ENCODE data around the gene FAM50A. TPM values are rescaled to one million over a fixed set of nuclear protein-coding genes. Genes with fewer than 3 reads are reported as not detected.

The FAM50A gene
- total and polyA plus RNA-seq, 4 donors = 17.9 to 94.8 (median 64.8) TPM

Small RNAs within 50 kb of the gene (small RNA-seq; reads per million reads assigned to genes)
- gene MIR6858 (ENCODE audit: low replicate concordance) (0.16 reads per million), gene RN7SL697P (ENCODE audit: low replicate concordance) (not detected), gene SNORA70 (ENCODE audit: low replicate concordance) (not detected)

Other genes starting within 250 kb of the FAM50A start
- gene OPN1MW2, start 224.4 kb upstream of the FAM50A start, total RNA-seq = not detected
- not detected for gene OPN1MW2, start 224.4 kb upstream of the FAM50A start, polyA plus RNA-seq (ENCODE audit: insufficient read length in 2 of 2)
- not detected for gene OPN1MW3, start 186.6 kb upstream of the FAM50A start, total RNA-seq
- not detected for gene OPN1MW3, start 186.6 kb upstream of the FAM50A start, polyA plus RNA-seq (ENCODE audit: insufficient read length in 2 of 2)
- gene TEX28, start 149.0 kb upstream of the FAM50A start, total RNA-seq = not detected
- gene TEX28, start 149.0 kb upstream of the FAM50A start, polyA plus RNA-seq (ENCODE audit: insufficient read length in 2 of 2) = not detected
- gene TKTL1, start 148.3 kb upstream of the FAM50A start, total RNA-seq = 10 to 100 TPM in 1 of 2 donors, 1 to 10 TPM in 1; 1.9 to 14.1 TPM
- gene TKTL1, start 148.3 kb upstream of the FAM50A start, polyA plus RNA-seq (ENCODE audit: insufficient read length in 2 of 2) = 10 to 100 TPM; 17.7 to 22.6 TPM
- 100 to 1,000 TPM; 187 to 384 TPM for gene FLNA, start 69.5 kb upstream of the FAM50A start, total RNA-seq
- gene FLNA, start 69.5 kb upstream of the FAM50A start, polyA plus RNA-seq (ENCODE audit: insufficient read length in 2 of 2) = 100 to 1,000 TPM; 203 to 271 TPM
- 10 to 100 TPM; 14.1 to 19.5 TPM for gene EMD, start 64.8 kb upstream of the FAM50A start, total RNA-seq
- gene EMD, start 64.8 kb upstream of the FAM50A start, polyA plus RNA-seq (ENCODE audit: insufficient read length in 2 of 2) = 10 to 100 TPM; 84.4 to 88.1 TPM
- 1,000 to 10,000 TPM; 1,775 to 3,365 TPM for gene RPL10, start 45.8 kb upstream of the FAM50A start, total RNA-seq
- gene RPL10, start 45.8 kb upstream of the FAM50A start, polyA plus RNA-seq (ENCODE audit: insufficient read length in 2 of 2) = 1,000 to 10,000 TPM; 2,002 to 2,049 TPM
- 10 to 100 TPM; 13.4 to 24.6 TPM for gene DNASE1L1, start 34.9 kb upstream of the FAM50A start, total RNA-seq
- gene DNASE1L1, start 34.9 kb upstream of the FAM50A start, polyA plus RNA-seq (ENCODE audit: insufficient read length in 2 of 2) = 10 to 100 TPM in 1 of 2 donors, 1 to 10 TPM in 1; 9.9 to 16.4 TPM
- gene TAFAZZIN, start 32.6 kb upstream of the FAM50A start, total RNA-seq = 10 to 100 TPM; 12.2 to 30.0 TPM
- 10 to 100 TPM; 48.4 to 65.3 TPM for gene TAFAZZIN, start 32.6 kb upstream of the FAM50A start, polyA plus RNA-seq (ENCODE audit: insufficient read length in 2 of 2)
- gene ATP6AP1, start 15.5 kb upstream of the FAM50A start, total RNA-seq = 10 to 100 TPM; 62.8 to 86.8 TPM
- 100 to 1,000 TPM; 196 to 208 TPM for gene ATP6AP1, start 15.5 kb upstream of the FAM50A start, polyA plus RNA-seq (ENCODE audit: insufficient read length in 2 of 2)
- gene GDI1, start 7.0 kb upstream of the FAM50A start, total RNA-seq = 100 to 1,000 TPM; 185 to 194 TPM
- gene GDI1, start 7.0 kb upstream of the FAM50A start, polyA plus RNA-seq (ENCODE audit: insufficient read length in 2 of 2) = 100 to 1,000 TPM; 674 to 688 TPM
- gene PLXNA3, start 14.1 kb downstream of the FAM50A start, total RNA-seq = 10 to 100 TPM; 13.3 to 22.5 TPM
- gene PLXNA3, start 14.1 kb downstream of the FAM50A start, polyA plus RNA-seq (ENCODE audit: insufficient read length in 2 of 2) = 100 to 1,000 TPM in 1 of 2 donors, 10 to 100 TPM in 1; 95.0 to 127 TPM
- 10 to 100 TPM; 10.0 to 38.5 TPM for gene LAGE3, start 35.1 kb downstream of the FAM50A start, total RNA-seq
- gene LAGE3, start 35.1 kb downstream of the FAM50A start, polyA plus RNA-seq (ENCODE audit: insufficient read length in 2 of 2) = 10 to 100 TPM; 43.7 to 46.2 TPM
- 10 to 100 TPM; 29.6 to 32.1 TPM for gene UBL4A, start 42.5 kb downstream of the FAM50A start, total RNA-seq
- 10 to 100 TPM; 37.4 to 38.3 TPM for gene UBL4A, start 42.5 kb downstream of the FAM50A start, polyA plus RNA-seq (ENCODE audit: insufficient read length in 2 of 2)
- 10 to 100 TPM in 1 of 2 donors, 1 to 10 TPM in 1; 4.9 to 13.9 TPM for gene SLC10A3, start 46.5 kb downstream of the FAM50A start, total RNA-seq
- gene SLC10A3, start 46.5 kb downstream of the FAM50A start, polyA plus RNA-seq (ENCODE audit: insufficient read length in 2 of 2) = 10 to 100 TPM in 1 of 2 donors, 1 to 10 TPM in 1; 7.9 to 10.7 TPM
- 10 to 100 TPM; 16.1 to 32.7 TPM for gene FAM3A, start 72.1 kb downstream of the FAM50A start, total RNA-seq
- 10 to 100 TPM; 47.2 to 60.3 TPM for gene FAM3A, start 72.1 kb downstream of the FAM50A start, polyA plus RNA-seq (ENCODE audit: insufficient read length in 2 of 2)
- 10 to 100 TPM; 18.4 to 31.1 TPM for gene G6PD, start 102.7 kb downstream of the FAM50A start, total RNA-seq
- gene G6PD, start 102.7 kb downstream of the FAM50A start, polyA plus RNA-seq (ENCODE audit: insufficient read length in 2 of 2) = 10 to 100 TPM; 41.4 to 45.5 TPM
- 10 to 100 TPM in 1 of 2 donors, 1 to 10 TPM in 1; 7.7 to 16.6 TPM for gene IKBKG, start 103.5 kb downstream of the FAM50A start, total RNA-seq
- 10 to 100 TPM; 23.8 to 23.9 TPM for gene IKBKG, start 103.5 kb downstream of the FAM50A start, polyA plus RNA-seq (ENCODE audit: insufficient read length in 2 of 2)
- not detected for gene CTAG1A, start 141.0 kb downstream of the FAM50A start, total RNA-seq
- not detected for gene CTAG1A, start 141.0 kb downstream of the FAM50A start, polyA plus RNA-seq (ENCODE audit: insufficient read length in 2 of 2)
- gene CTAG1B, start 175.1 kb downstream of the FAM50A start, total RNA-seq = not detected
- gene CTAG1B, start 175.1 kb downstream of the FAM50A start, polyA plus RNA-seq (ENCODE audit: insufficient read length in 2 of 2) = not detected
- gene CTAG2, start 209.4 kb downstream of the FAM50A start, total RNA-seq = not detected
- gene CTAG2, start 209.4 kb downstream of the FAM50A start, polyA plus RNA-seq (ENCODE audit: insufficient read length in 2 of 2) = not detected

Data from spinal cord (tissue), 4 donors.